CD4-positive, alpha-beta T cell treated with Interleukin-4 for 1 hour (primary cell): ENCODE results near the gene OTOR.

ENCODE experiments used
- DNase-seq, 2 donors: peaks; one replicate each; pipeline ENCODE4 v3.0.0-alpha.2; 2020 to 2022

The OTOR gene

GRCh38 chr20:16748308-16748900 lies at the start of gene OTOR:
Gene OTOR, plus strand, starts transcription at chr20:16748358. Its CDS starts 44 bp downstream, at chr20:16748402.
- DNase-seq, result no peak

- DNase-seq, result no peak
Measured at GRCh38 chr20:16699293-16699692, 48.9 kb upstream of the OTOR start.

- peak in 1 of 2 donors; percentile 45 for DNase-seq
Measured at GRCh38 chr20:16701296-16701695, 46.9 kb upstream of the OTOR start.

- no peak for DNase-seq
Measured at GRCh38 chr20:16703570-16703969, 44.6 kb upstream of the OTOR start.

GRCh38 chr20:16707674-16708073 lies 40.5 kb upstream of the OTOR start:
- no peak for DNase-seq

- no peak for DNase-seq
Measured at GRCh38 chr20:16708602-16709001, 39.6 kb upstream of the OTOR start.

GRCh38 chr20:16709017-16709416 lies 39.1 kb upstream of the OTOR start:
- peak in 1 of 2 donors; percentile 48 for DNase-seq

- no peak for DNase-seq
Measured at GRCh38 chr20:16710781-16711180, 37.4 kb upstream of the OTOR start.

- no peak for DNase-seq
Measured at GRCh38 chr20:16711661-16712258, 36.4 kb upstream of the OTOR start.

- DNase-seq, result no peak
Measured at GRCh38 chr20:16712511-16712947, 35.6 kb upstream of the OTOR start.

- DNase-seq, result no peak
Measured at GRCh38 chr20:16713066-16713465, 35.1 kb upstream of the OTOR start.

- DNase-seq, result no peak
Measured at GRCh38 chr20:16714242-16714641, 33.9 kb upstream of the OTOR start.

- no peak for DNase-seq
Measured at GRCh38 chr20:16714751-16715150, 33.4 kb upstream of the OTOR start.

GRCh38 chr20:16719421-16719820 lies 28.7 kb upstream of the OTOR start:
- DNase-seq, result no peak

GRCh38 chr20:16729080-16729479 lies 19.1 kb upstream of the OTOR start:
- no peak for DNase-seq

GRCh38 chr20:16729565-16730460 lies 18.3 kb upstream of the OTOR start, which contains the start of gene SNRPB2:
Gene SNRPB2, plus strand, starts transcription at chr20:16730026. Its CDS starts 1,677 bp downstream, at chr20:16731703.
- peak; percentile 93 for DNase-seq

- DNase-seq, result peak in 1 of 2 donors; percentile 35
Measured at GRCh38 chr20:16732506-16733152, 15.5 kb upstream of the OTOR start.

- DNase-seq, result no peak
Measured at GRCh38 chr20:16740365-16741072, 7.6 kb upstream of the OTOR start.

GRCh38 chr20:16744178-16744807 lies 3.9 kb upstream of the OTOR start:
- DNase-seq, result no peak

GRCh38 chr20:16745204-16745603 lies 3.0 kb upstream of the OTOR start:
- DNase-seq, result no peak

- no peak for DNase-seq
Measured at GRCh38 chr20:16747291-16747811, 807 bp upstream of the OTOR start.

GRCh38 chr20:16749573-16749972 lies 1.4 kb downstream of the OTOR start:
- DNase-seq, result no peak
